Measurements from ENCODE around the gene COL18A1.
"Not testable (repeated sequence)": the region's sequence is repeated elsewhere in the genome, so short reads cannot be mapped to it uniquely, and the experiment has no call there.

The COL18A1 gene

GRCh38 chr21:45429221-45430175 lies 24.5 kb downstream of the COL18A1 start:
- no peak for DNase-seq

DNA sequence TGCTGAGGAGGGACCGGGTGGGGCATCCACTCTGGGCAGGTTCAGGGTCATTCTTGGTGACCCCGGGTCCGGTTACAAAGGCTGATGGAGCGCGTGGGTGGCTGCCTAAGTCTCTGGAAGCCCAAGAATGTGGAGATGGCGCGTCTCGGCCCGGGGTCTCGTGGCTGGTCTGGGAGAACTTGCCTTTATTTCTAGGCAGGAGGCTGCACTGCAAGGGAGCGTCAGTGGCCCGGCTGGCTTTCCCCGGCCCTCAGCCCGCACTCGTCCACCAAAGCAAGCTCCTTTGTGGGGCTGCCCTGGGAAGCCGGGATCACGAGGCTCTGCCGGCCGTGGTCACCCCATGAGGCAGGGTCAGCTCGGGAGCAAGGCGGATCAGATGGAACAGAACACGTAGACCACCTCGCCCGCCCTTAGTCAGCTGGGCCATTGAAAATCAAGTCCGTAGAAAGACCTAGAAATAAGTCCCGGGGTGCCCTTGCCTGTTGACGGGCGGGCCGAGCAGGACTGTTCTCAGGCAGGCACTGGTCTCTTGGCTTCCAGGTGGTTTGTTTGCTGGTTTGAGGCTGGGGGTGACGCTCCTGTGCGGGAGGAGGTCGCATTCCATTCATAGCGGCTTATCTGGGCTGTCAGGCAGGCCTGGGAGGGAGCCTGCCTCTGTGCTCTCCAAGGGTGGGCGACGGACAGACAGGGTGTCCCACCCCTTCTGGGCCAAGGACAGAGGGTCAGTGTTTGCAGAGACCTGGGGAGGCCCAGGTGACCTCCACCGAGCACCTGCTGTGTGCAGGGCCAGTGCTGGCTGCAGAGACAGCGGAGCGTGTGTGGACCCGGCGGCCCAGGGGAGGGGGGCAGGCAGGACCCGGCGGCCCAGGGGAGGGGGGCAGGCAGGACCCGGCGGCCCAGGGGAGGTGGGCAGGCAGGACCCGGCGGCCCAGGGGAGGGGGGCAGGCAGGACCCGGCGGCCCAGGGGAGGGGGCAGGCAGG lies 25.8 kb downstream of the COL18A1 start:
- no peak for DNase-seq

DNA sequence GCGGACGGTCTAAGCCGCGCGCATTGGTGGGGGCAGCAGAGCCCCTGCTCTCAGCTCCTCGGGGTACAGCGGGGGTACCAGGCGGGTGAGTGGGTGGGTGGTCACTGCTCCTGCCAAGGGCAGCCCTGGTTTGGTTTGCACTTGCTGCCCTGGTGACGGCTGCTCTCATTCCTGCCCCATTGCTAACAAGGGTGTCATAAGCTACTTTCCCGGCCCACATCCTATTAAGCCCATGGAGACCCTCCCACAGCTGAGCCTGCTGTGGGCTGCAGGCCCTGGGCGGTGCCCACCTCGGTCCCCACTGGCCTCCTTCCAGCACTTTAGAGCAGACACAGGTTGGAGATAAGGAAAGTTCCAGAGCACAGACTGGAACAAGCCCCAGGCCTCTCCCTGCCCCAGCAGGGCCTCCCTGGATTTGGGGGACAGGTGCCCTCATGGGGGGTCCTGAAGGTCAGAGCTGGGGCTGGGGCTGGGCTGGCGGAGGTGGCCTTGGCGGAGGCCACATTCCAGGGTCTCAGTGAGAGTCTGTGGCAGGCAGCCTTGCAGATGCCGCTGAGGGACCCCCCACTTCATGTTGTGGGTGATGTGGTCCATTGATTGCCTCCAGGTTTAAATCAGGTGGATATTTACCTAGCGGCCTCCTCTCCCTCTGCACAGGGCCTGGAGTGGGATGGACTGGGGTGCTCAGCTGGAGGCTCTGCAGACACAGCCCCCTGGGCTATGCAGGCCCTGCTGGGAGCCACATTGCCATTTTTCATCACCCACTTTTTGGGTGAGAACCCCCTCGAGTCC lies 27.0 kb downstream of the COL18A1 start:
- no peak for DNase-seq

- no peak for DNase-seq
Observed at GRCh38 chr21:45432575-45433255, 27.8 kb downstream of the COL18A1 start.

GRCh38 chr21:45433301-45433700 lies 28.3 kb downstream of the COL18A1 start:
- no peak for DNase-seq

- no peak for DNase-seq
Observed at GRCh38 chr21:45433911-45434644, 29.1 kb downstream of the COL18A1 start.

DNA sequence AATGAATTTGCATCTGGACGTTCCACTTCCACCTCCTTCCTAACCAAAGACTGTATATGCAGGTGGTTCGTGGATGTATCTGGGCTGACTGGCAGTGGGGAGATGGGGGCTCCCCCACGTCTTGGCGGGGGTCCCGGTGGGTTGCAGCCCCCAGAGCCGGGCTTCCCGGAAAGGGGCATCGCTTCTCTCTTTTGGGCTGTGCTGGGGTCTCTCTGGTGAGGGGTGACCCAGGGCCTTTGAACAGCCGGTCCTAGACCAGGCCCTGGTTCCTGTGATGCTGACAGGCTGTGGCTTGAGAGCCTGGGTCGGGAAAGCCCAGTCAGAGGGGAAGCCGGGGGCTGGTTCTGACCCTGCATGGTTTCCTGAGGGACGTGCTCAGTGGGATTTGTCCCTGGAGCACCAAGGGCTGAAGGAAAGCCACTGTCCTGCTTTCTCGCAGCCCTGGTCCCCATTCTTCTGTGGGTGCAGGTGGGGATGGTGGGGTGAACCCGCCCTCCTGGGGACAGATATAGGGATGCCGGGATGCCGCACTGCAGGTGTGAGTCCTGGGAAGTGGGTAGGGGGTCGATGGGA lies 29.8 kb downstream of the COL18A1 start:
- no peak for DNase-seq

- no peak for DNase-seq
Observed at GRCh38 chr21:45435405-45435981, 30.5 kb downstream of the COL18A1 start.

DNA sequence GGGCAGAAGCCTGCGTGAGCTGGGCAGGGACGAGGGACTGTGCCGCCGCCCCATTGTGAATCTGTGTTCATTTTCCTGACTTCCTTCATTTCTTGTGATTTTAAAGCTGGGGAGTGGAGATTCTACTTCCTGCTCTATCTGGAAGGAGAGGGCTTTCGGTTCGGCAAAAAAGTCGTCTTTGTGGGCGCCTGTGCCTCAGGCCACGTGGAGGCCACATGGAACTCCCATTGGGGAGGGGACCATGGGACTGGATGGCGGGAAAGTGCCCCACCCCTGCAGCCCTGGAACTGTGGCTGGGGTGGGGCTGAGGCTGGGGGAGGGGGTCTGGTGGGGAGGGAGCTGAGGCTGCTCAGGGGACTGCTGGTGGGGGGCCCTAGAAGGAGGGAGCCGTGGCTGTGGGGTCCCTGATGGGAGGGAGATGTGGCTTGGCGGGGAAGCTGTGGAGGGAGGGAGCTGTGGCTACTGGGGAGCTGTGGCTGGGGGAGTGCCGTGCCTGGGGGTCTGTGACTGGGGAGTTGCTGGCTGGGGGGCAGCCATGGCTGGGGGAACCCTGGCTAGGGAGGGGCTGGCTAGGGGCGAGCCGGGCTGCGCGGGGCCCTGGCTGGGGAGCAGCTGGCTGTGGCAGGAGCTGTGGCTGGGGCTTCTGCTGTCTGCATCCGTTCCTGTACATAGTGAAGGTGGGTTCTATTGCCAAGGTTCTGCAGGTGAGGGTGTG lies 31.5 kb downstream of the COL18A1 start:
- DNase-seq = no peak

DNA sequence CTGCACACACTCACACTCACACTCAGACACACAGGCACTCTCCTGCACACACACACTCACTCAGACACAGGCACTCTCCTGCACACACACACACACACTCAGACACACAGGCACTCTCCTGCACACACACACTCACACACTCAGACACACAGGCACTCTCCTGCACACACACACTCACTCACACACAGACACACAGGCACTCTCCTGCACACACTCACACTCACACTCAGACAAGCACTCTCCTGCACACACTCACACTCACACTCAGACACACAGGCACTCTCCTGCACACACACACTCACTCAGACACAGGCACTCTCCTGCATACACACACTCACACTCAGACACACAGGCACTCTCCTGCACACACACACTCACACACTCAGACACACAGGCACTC lies 32.9 kb downstream of the COL18A1 start:
- DNase-seq = not testable (repeated sequence)

DNA sequence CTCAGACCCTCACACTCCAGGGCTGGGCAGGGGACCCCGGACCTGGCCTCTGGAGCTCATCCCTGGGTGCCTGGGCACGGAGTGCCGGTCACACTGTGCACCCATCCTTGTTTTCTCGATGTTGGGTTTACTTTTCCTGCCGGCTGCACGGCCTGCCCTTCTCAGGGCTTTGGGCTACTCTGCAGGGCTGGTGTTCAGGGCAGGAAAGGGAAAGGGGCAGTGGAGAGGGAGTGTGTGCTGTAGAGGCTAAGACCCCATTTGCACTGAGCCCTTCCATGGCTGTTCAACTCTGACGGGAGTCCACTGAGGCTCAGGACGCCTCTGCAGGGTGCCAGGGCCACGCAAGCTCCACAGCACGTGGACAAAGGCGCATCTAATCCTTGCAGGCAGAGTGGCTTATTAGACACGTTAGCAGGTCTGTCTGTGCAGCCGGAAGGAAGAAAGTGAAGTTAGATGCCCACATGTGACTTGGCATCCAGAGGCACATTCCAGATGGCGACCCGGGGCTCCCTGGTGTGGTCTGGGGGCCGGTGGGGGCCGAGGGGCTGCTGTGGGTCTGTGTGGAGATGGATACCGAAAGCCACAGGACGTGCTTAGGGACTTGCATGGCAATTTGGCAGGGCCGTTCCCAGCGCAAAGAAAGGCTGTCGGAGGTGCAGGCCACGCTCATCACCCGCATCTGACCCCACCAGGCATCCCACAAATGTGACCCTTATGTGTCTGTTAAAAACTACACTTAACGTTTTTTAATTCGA lies 33.6 kb downstream of the COL18A1 start:
- no peak for DNase-seq

DNA sequence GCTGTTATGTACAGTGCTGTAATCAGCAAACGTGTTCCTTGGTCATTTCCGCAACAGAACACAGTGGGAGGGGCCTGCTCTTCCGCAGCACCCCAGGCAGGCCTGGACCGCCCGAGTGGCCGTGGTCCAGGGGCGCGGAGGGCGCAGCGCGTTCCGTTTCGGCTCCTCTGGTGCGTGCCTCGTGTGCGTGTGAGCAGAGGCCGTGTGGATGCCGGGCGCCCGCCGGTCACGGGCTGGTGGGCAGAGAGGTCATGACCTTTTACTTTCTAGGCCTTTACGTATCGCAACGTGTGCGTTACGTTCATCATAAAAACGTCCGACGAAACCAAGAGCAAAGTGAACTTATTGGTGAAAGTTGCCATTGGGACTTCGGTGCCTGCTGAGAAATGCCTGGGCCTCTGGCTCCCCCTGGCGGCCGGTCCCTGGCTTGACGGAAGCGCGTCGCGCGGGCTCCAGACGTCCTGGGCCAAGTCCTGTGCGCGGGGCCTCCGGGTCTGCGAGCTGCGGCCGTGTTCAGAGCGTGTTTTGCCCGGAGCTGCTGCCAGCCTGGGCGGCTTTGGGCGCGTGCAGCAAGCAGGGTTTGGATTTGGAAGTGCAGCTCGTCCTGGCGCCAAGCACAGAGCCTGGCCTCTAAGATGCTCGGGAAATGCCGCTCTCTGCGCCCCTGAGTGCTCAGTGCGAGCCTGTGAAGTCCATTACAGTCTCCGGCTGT lies 34.4 kb downstream of the COL18A1 start:
- DNase-seq = peak; percentile 92

- DNase-seq = no peak
Observed at GRCh38 chr21:45439901-45440461, 35.0 kb downstream of the COL18A1 start.

DNA sequence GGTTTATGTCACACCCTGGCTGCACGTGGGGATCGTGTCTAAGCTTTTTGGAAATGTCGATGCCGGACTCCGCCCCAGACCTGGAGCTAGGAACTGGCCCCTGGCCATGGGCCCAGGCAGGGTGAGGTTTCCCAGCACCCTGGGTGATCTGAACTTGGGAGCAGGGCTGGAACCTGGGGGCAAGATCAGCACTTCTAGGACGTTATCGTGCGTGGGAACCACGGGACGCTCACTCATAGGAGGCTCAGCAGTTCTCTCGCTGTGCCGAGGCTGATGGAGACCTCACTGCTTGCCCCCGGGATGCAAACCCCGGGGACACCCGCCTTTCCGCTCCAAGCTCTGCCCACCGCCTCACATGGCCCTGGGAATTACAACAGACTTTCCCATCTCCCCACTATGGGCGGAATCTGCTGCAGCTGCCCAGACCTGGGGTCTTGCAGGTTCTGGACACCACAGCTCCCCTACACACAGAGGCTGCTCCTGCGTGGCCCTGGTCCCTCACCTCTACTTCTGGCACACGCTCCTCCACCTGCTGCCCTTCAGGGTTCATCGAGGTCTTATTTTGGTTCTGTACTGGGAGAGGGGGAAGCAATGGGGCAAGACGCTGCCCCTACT lies 35.9 kb downstream of the COL18A1 start:
- no peak for DNase-seq

DNA sequence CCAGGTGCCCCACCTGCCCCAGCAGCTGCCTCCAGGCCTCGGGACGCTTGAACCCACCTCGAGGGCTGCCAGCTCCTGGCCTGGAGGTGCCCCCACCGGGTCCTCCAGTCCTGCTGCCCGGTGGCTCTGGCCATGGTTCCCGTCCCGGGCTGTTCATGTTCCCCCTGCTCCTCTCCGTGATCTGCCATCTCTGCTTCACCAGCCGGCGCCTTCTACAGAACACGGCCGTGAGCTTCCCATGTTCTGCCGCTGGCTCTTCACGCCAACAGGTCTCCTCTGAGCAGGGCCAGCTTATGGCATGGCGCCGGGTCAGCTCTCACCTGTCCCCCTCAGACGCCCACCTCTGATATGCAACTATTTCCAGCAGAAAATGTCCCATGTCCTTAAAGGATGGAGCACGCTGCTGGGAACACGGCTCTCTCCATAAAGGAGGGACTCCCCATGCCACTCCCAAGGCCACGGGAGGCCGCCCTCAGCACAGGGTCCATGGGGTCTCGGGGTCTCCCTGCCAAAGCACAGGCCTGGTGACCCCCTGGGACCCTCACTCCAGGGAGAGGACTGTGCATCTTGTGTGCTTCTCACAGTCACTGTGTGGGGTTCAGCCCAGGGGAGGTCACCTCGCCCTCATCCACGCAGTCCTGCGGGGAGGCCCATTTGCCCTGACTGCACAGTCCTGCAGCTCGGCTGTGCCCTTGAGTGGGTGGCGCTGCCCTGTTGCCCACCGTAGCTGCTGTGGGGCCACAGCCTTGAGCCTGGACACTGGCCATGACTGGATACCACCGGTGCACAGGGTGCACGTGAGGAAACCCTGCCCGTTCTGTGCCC lies 36.7 kb downstream of the COL18A1 start:
- DNase-seq = no peak

- DNase-seq = no peak
Observed at GRCh38 chr21:45442276-45442675, 37.3 kb downstream of the COL18A1 start.

All from OCI-M1 (cell line).